ENCODE data around the gene NLGN2.

The NLGN2 gene

DNA sequence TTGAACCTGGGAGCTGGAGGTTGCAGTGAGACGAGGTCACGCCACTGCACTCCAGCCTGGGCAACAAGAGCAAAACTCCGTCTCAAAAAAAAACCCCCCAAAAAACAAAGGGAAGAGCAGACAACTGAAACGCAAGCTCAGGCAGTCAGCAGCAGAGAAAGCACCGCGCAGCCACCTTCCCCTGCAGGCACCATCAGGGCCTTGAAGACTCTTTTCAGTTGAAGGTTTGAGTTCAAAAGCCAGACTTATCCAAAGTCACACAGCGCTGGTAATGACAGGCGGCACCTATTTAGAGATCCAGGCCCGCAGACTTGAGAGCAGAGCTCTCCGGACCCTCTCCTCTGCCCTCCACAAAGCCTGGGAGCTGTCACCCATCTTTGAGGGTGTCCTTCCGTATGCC lies 60.6 kb downstream of the NLGN2 start:
- peak overlapping the region; percentile 36 for H3K27ac ChIP-seq (ENCODE audit: low read depth, low read length, poor library complexity, severe bottlenecking)
- no peaks in the 10 kb centered on the region for H3F3A ChIP-seq (ENCODE audit: insufficient read depth, low read length)
- H3K4me3 ChIP-seq (ENCODE audit: low read depth, low read length, poor library complexity, severe bottlenecking) = no peak overlapping the region
- peaks cover 20% of the 10 kb centered on the region for H3K36me3 ChIP-seq (ENCODE audit: insufficient read depth, low read length)
- H3K9ac ChIP-seq (ENCODE audit: low read length) = no peak overlapping the region
- no peaks in the 10 kb centered on the region for H3K9me3 ChIP-seq (ENCODE audit: low read length)
- peaks cover 20% of the 10 kb centered on the region for H3K4me1 ChIP-seq (ENCODE audit: insufficient read depth, low read length, severe bottlenecking)
- H3K79me2 ChIP-seq (ENCODE audit: insufficient read depth, low read length) = no peaks in the 10 kb centered on the region
- no peaks in the 10 kb centered on the region for H4K20me1 ChIP-seq (ENCODE audit: insufficient read depth, low read length)
- no peaks in the 10 kb centered on the region for H3K9me2 ChIP-seq (ENCODE audit: low read depth, low read length)
- no peak overlapping the region for H3K4me2 ChIP-seq (ENCODE audit: low read length)
- TF ChIP-seq EZH2 (IDR thresholded peaks at IDR 0.05; ENCODE audit: borderline replicate concordance, low read length) = no peak
- TF ChIP-seq, protein P1, sequence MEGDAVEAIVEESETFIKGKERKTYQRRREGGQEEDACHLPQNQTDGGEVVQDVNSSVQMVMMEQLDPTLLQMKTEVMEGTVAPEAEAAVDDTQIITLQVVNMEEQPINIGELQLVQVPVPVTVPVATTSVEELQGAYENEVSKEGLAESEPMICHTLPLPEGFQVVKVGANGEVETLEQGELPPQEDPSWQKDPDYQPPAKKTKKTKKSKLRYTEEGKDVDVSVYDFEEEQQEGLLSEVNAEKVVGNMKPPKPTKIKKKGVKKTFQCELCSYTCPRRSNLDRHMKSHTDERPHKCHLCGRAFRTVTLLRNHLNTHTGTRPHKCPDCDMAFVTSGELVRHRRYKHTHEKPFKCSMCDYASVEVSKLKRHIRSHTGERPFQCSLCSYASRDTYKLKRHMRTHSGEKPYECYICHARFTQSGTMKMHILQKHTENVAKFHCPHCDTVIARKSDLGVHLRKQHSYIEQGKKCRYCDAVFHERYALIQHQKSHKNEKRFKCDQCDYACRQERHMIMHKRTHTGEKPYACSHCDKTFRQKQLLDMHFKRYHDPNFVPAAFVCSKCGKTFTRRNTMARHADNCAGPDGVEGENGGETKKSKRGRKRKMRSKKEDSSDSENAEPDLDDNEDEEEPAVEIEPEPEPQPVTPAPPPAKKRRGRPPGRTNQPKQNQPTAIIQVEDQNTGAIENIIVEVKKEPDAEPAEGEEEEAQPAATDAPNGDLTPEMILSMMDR (IDR thresholded peaks at IDR 0.05; ENCODE audit: low read length) = no peak
- H2AFZ ChIP-seq (ENCODE audit: low read length) = no peak overlapping the region
- H3K27me3 ChIP-seq (ENCODE audit: insufficient read depth, low read length) = no peaks in the 10 kb centered on the region

DNA sequence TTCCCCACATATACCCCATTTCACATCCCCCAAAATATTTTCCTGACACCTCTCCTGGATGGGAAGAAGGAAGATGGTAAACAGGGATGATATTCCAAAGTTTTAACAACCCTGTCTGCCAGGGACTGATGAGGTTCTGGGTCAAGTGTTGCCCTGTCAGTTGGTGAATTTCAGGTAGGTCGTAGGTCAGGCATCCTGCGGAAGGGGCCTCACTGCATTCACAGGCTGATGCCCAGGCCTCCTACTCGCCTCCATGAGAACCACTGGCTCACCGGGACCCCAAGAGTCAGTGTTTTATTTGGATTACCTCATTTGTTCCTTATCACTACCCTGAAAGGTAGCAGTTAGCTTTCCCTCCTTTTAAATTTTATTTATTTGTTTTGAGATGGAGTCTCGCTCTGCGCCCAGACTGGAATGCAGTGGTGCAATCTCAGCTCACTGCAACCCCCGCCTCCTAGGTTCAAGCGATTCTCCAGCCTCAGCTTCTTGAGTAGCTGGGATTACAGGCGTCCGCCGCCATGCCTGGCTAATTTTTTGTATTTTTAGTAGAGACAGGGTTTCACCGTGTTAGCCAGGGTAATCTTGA lies 61.3 kb downstream of the NLGN2 start:
- no peak overlapping the region for H3K9ac ChIP-seq (ENCODE audit: low read length)
- no peaks in the 10 kb centered on the region for H3K9me2 ChIP-seq (ENCODE audit: low read depth, low read length)
- peaks cover 14% of the 10 kb centered on the region for H3K36me3 ChIP-seq (ENCODE audit: insufficient read depth, low read length)
- H2AFZ ChIP-seq (ENCODE audit: low read length) = no peak overlapping the region
- no peaks in the 10 kb centered on the region for H3F3A ChIP-seq (ENCODE audit: insufficient read depth, low read length)
- TF ChIP-seq, protein P1 (IDR thresholded peaks at IDR 0.05; ENCODE audit: low read length) = no peak
- no peak for TF ChIP-seq EZH2 (IDR thresholded peaks at IDR 0.05; ENCODE audit: borderline replicate concordance, low read length)
- H3K4me1 ChIP-seq (ENCODE audit: insufficient read depth, low read length, severe bottlenecking) = peaks cover 20% of the 10 kb centered on the region
- H3K27me3 ChIP-seq (ENCODE audit: insufficient read depth, low read length) = no peaks in the 10 kb centered on the region
- peak overlapping the region; percentile 36 for H3K27ac ChIP-seq (ENCODE audit: low read depth, low read length, poor library complexity, severe bottlenecking)
- H3K4me3 ChIP-seq (ENCODE audit: low read depth, low read length, poor library complexity, severe bottlenecking) = no peak overlapping the region
- no peak overlapping the region for H3K4me2 ChIP-seq (ENCODE audit: low read length)
- no peaks in the 10 kb centered on the region for H3K79me2 ChIP-seq (ENCODE audit: insufficient read depth, low read length)
- no peaks in the 10 kb centered on the region for H3K9me3 ChIP-seq (ENCODE audit: low read length)
- H4K20me1 ChIP-seq (ENCODE audit: insufficient read depth, low read length) = no peaks in the 10 kb centered on the region

All from OCI-LY1 (cell line).